22Rv1 (cell line): ENCODE data around the gene CEP89.

Experiments used
- CTCF ChIP-seq: fragments of 450-650 bp; IDR thresholded peaks from 2 replicates; pipeline ENCODE4 v1.5.1; 2017; ENCODE audit warnings: mild to moderate bottlenecking
- ZFX ChIP-seq: fragments of 450-650 bp; IDR thresholded peaks from 2 replicates; pipeline ENCODE4 v1.6.1; 2017; ENCODE audit warnings: antibody characterized with exemption, borderline replicate concordance

DNA sequence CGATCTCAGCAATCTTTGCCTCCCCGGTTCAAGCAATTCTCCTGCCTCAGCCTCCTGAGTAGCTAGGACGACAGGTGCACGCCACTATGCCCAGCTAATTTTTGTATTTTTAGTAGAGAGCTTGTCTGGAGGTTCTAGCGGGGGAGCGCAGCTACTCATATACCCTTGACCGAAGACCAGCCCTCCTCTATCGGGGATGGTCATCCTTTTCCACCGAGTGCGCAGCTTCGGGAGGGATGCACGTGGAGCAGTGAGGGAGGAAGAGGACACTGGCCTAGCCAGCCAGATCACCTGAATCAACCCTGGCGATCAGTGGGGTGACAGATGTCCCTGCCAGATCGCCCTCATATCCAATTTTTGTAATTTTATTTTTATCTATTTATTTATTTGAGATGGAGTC lies 109.0 kb downstream of the CEP89 start:
- TF ChIP-seq CTCF = no peak
- TF ChIP-seq ZFX = no peak
